ENCODE results near the gene CCDC43. TPM values are rescaled to one million over a fixed set of nuclear protein-coding genes. Genes with fewer than 3 reads are reported as not detected.
"Not testable (repeated sequence)": the region's sequence is repeated elsewhere in the genome, so short reads cannot be mapped to it uniquely, and the experiment has no call there.

Gene CCDC43
- 10 to 100 TPM; 30.4 to 37.4 (median 33.4) TPM for polyA plus RNA-seq (ENCODE audit: insufficient read length in 4 of 4)

- peak; percentile 76 to 89 (median 80) for DNase-seq (ENCODE audit: low read depth in 4 of 4, low spot score in 2 of 4)
These were observed at the start of gene CCDC43 for GRCh38 chr17:44689477-44690217. TSS of gene CCDC43 (minus strand) at chr17:44689776. CDS start at chr17:44689753, 23 bp downstream.

- DNase-seq (ENCODE audit: low read depth in 4 of 4, low spot score in 2 of 4): no peak
These were observed 48.8 kb upstream of the CCDC43 start for GRCh38 chr17:44738214-44738906.

- DNase-seq (ENCODE audit: low read depth in 4 of 4, low spot score in 2 of 4): no peak
These were observed 47.1 kb upstream of the CCDC43 start for GRCh38 chr17:44736551-44737240.

GRCh38 chr17:44734272-44734671, 44.7 kb upstream of the CCDC43 start:
- no peak for DNase-seq (ENCODE audit: low read depth in 4 of 4, low spot score in 2 of 4)

- DNase-seq (ENCODE audit: low read depth in 4 of 4, low spot score in 2 of 4): no peak
These were observed 44.2 kb upstream of the CCDC43 start for GRCh38 chr17:44733753-44734152.

GRCh38 chr17:44726121-44726520, 36.5 kb upstream of the CCDC43 start:
- DNase-seq (ENCODE audit: low read depth in 4 of 4, low spot score in 2 of 4): not testable (repeated sequence)

- DNase-seq (ENCODE audit: low read depth in 4 of 4, low spot score in 2 of 4): no peak
These were observed 32.7 kb upstream of the CCDC43 start for GRCh38 chr17:44722254-44722653.

GRCh38 chr17:44719444-44719843, 29.9 kb upstream of the CCDC43 start:
- no peak for DNase-seq (ENCODE audit: low read depth in 4 of 4, low spot score in 2 of 4)

GRCh38 chr17:44708401-44709263, 19.1 kb upstream of the CCDC43 start, which contains the start of gene DBF4B:
TSS of gene DBF4B (plus strand) at chr17:44708665. CDS start at chr17:44708821, 156 bp downstream.
- DNase-seq (ENCODE audit: low read depth in 4 of 4, low spot score in 2 of 4): peak; percentile 90 to 96 (median 92)

- DNase-seq (ENCODE audit: low read depth in 4 of 4, low spot score in 2 of 4): no peak
These were observed 18.3 kb upstream of the CCDC43 start for GRCh38 chr17:44707755-44708400.

- DNase-seq (ENCODE audit: low read depth in 4 of 4, low spot score in 2 of 4): not testable (repeated sequence)
These were observed 10.7 kb upstream of the CCDC43 start for GRCh38 chr17:44700288-44700687.

GRCh38 chr17:44693609-44694008, 4.0 kb upstream of the CCDC43 start:
- no peak for DNase-seq (ENCODE audit: low read depth in 4 of 4, low spot score in 2 of 4)

- DNase-seq (ENCODE audit: low read depth in 4 of 4, low spot score in 2 of 4): not testable (repeated sequence)
These were observed 1.2 kb upstream of the CCDC43 start for GRCh38 chr17:44690746-44691306.

- no peak for DNase-seq (ENCODE audit: low read depth in 4 of 4, low spot score in 2 of 4)
These were observed 700 bp downstream of the CCDC43 start for GRCh38 chr17:44688675-44689476.

GRCh38 chr17:44688200-44688599, 1.4 kb downstream of the CCDC43 start:
- DNase-seq (ENCODE audit: low read depth in 4 of 4, low spot score in 2 of 4): no peak

- DNase-seq (ENCODE audit: low read depth in 4 of 4, low spot score in 2 of 4): no peak
These were observed 1.8 kb downstream of the CCDC43 start for GRCh38 chr17:44687756-44688155.

GRCh38 chr17:44683303-44683702, 6.3 kb downstream of the CCDC43 start:
- not testable (repeated sequence) for DNase-seq (ENCODE audit: low read depth in 4 of 4, low spot score in 2 of 4)

GRCh38 chr17:44677136-44677535, 12.4 kb downstream of the CCDC43 start:
- DNase-seq (ENCODE audit: low read depth in 4 of 4, low spot score in 2 of 4): no peak

GRCh38 chr17:44673893-44674292, 15.7 kb downstream of the CCDC43 start:
- DNase-seq (ENCODE audit: low read depth in 4 of 4, low spot score in 2 of 4): no peak

Data from left renal cortex interstitium (tissue), 4 donors.